Thoracic aorta (tissue), 2 donors: ENCODE measurements around the gene KRT37. TPM values are rescaled to one million over a fixed set of nuclear protein-coding genes. Genes with fewer than 3 reads are reported as not detected.

Source experiments
- ATAC-seq: fragments of 150-250 bp; one replicate; pipeline ENCODE4 v1.8.0; 2017; ENCODE audit warnings: low read depth; ENCODE audit not compliant: insufficient number of reproducible peaks, low FRiP score
- DNase-seq: peaks from one replicate; pipeline ENCODE4 v3.0.0-alpha.2; 2020; ENCODE audit warnings: low spot score
- H3K27ac ChIP-seq, 2 donors: fragments of 200-600 bp; sonication (generic); 1 replicate in 1 of 2; 2 replicates in 1 of 2; pipeline ENCODE4 v1.5.1; 2016; ENCODE audit warnings: mild to moderate bottlenecking in 2 of 2, moderate library complexity in 2 of 2
- H3K27me3 ChIP-seq: fragments of 200-600 bp; sonication (generic); replicated peaks from 2 replicates; pipeline ENCODE4 v1.6.0; 2016; ENCODE audit warnings: mild to moderate bottlenecking; ENCODE audit not compliant: insufficient read depth
- H3K36me3 ChIP-seq: fragments of 200-600 bp; sonication (generic); one replicate; pipeline ENCODE4 v1.5.1; 2016
- H3K4me1 ChIP-seq, 2 donors: fragments of 200-600 bp; sonication (generic); 1 replicate in 1 of 2; 2 replicates in 1 of 2; pipeline versions ENCODE4 v1.5.1 to v1.6.0; 2016; ENCODE audit warnings: low read depth in 2 of 2, mild to moderate bottlenecking in 1 of 2; ENCODE audit not compliant: control insufficient read depth in 1 of 2
- H3K4me3 ChIP-seq: fragments of 200-600 bp; sonication (generic); 2 replicates; pipeline ENCODE4 v1.5.1; 2016; ENCODE audit warnings: mild to moderate bottlenecking
- H3K9me3 ChIP-seq: fragments of 200-600 bp; sonication (generic); 2 replicates; pipeline ENCODE4 v1.5.1; 2016
- CTCF ChIP-seq: fragments of 200-600 bp; sonication (generic); IDR thresholded peaks from one replicate; pipeline ENCODE4 v1.5.1; 2019; ENCODE audit warnings: antibody characterized with exemption
- total RNA-seq, 2 donors: library from RNA; depleted of rRNA; stranded (reverse); fragments of >200 nt; gene quantifications; one replicate each; pipeline versions ENCODE4 v1.1.0 to v1.2.3, GENCODE V29; 2016

The KRT37 gene
- total RNA-seq, 2 donors from 2014 or later: not detected

GRCh38 chr17:41440531-41441033, 16.2 kb upstream of the KRT37 start, which contains the start of gene KRT38:
Gene KRT38, minus strand, starts transcription at chr17:41440983. Its CDS starts 62 bp downstream, at chr17:41440921.
- no peaks in the 10 kb centered on the region for H3K27me3 ChIP-seq
- no peak for TF ChIP-seq CTCF
- DNase-seq (no peak), ATAC-seq (no peak)
- H3K36me3 ChIP-seq: no peaks in the 10 kb centered on the region
- H3K4me3 ChIP-seq: no peak within 1 kb of the TSS
- no peaks in the 10 kb centered on the region for H3K4me1 ChIP-seq
- no peaks in the 10 kb centered on the region for H3K9me3 ChIP-seq
- no peak within 1 kb of the TSS for H3K27ac ChIP-seq

- ATAC-seq: no peak
- TF ChIP-seq CTCF: no peak
- H3K9me3 ChIP-seq: no peaks in the 10 kb centered on the region
- H3K4me1 ChIP-seq: no peaks in the 10 kb centered on the region
- no peaks in the 10 kb centered on the region for H3K36me3 ChIP-seq
- DNase-seq: no peak
- no peak overlapping the region for H3K27ac ChIP-seq
- no peaks in the 10 kb centered on the region for H3K27me3 ChIP-seq
- no peak overlapping the region for H3K4me3 ChIP-seq
Observed at GRCh38 chr17:41439375-41439774, 15.0 kb upstream of the KRT37 start.

GRCh38 chr17:41437769-41438168, 13.4 kb upstream of the KRT37 start:
- DNase-seq (no peak), ATAC-seq (no peak)
- Histone ChIP-seq H3K4me3 (no peak overlapping the region), H3K27ac (no peak overlapping the region), H3K27me3 (no peaks in the 10 kb centered on the region), H3K4me1 (no peaks in the 10 kb centered on the region), H3K9me3 (no peaks in the 10 kb centered on the region), H3K36me3 (no peaks in the 10 kb centered on the region)
- no peak for TF ChIP-seq CTCF

GRCh38 chr17:41437254-41437653, 12.9 kb upstream of the KRT37 start:
- no peak for DNase-seq
- Histone ChIP-seq H3K4me3 (no peak overlapping the region), H3K36me3 (no peaks in the 10 kb centered on the region), H3K27ac (no peak overlapping the region), H3K9me3 (no peaks in the 10 kb centered on the region), H3K27me3 (no peaks in the 10 kb centered on the region), H3K4me1 (no peaks in the 10 kb centered on the region)
- TF ChIP-seq CTCF: no peak
- ATAC-seq: no peak

GRCh38 chr17:41434415-41434814, 10.0 kb upstream of the KRT37 start:
- no peaks in the 10 kb centered on the region for H3K36me3 ChIP-seq
- H3K4me1 ChIP-seq: no peaks in the 10 kb centered on the region
- DNase-seq: no peak
- H3K4me3 ChIP-seq: no peak overlapping the region
- H3K27me3 ChIP-seq: no peaks in the 10 kb centered on the region
- TF ChIP-seq CTCF: no peak
- no peak overlapping the region for H3K27ac ChIP-seq
- ATAC-seq: no peak
- H3K9me3 ChIP-seq: no peaks in the 10 kb centered on the region
